ENCODE measurements around the gene PLCB3. TPM values are rescaled to one million over a fixed set of nuclear protein-coding genes. Genes with fewer than 3 reads are reported as not detected.
A peak's percentile ranks its signal among the peaks of the same experiment; 100 is the strongest.

The PLCB3 gene
- total RNA-seq, 1 experiment from 2014 or later, result 40.6 TPM

DNA sequence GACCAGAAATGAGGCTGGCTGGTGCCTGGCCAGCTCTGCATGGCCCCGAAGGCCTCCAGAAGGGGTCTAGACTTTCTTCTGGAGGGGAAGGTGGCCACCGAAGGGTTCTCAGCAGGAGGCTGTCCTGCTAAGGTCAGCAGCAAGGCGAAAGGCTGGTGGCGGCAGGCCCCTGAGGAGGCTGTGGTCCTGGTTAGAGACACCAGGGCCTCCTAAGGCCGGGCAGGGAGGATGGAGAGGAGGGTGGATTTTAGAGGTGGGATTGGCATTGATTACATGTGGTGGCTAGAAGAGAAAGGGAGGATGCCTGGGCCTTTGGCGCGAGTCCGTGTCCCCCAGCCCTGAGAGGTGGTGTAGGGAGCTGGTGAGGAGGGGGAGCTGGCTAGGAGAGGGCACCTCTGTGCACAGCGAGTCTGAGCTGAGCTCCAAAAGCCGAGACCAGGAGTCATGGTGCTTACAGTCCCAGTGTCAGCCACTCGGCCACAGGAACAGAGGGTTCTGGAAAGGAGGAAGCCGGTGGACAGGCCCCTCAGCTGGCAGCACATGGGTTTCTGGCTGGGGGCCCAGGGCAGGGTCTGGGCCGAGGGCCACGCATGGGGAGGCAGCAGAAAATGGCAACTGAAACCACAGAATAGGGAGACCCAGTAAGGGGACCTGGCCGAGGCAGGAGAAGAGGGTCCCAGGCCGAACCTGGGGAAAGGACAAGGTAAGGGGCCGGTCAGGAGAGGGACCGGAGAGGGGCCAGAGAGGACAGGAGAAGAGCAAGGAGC is 42.4 kb upstream of the PLCB3 start:
- ChIA-PET POLR2A (interaction anchor here (0.5 kb wide), 1 partner anchor 555 kb away, joined by 5 read pairs; no protein-coding TSS in a partner anchor), CTCF (no interaction called here)
- no TSS peak for BruUV-seq (replicated peaks)

DNA sequence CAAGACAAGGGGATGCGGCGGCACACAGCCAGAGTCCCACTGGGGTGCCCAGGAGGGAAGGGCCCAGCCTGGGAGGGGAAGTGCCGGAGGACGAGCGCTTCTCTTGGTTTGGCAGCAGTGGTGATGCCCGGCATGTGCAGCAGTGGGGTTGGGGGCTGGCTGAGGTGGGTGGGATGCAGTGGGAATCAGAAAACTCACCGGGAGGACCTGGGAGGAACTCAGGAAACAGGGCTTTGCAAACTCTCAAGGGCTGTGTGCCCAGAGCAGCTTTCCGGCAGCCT is 41.8 kb upstream of the PLCB3 start:
- no peaks in the 10 kb centered on the region for H3K4me1 ChIP-seq
- H3K27me3 ChIP-seq (replicated peaks; ENCODE audit: control insufficient read depth, insufficient read depth, low read length), result no peaks in the 10 kb centered on the region
- H3K9me3 Mint-ChIP-seq (ENCODE audit: unreplicated experiment), result no peaks in the 10 kb centered on the region
- POLR2A ChIA-PET, result interaction anchor here (0.5 kb wide), 1 partner anchor 556 kb away, joined by 5 read pairs; no protein-coding TSS in a partner anchor
- intact Hi-C loops (cut with micrococcal nuclease; ENCODE audit: unreplicated experiment), result no loop called here
- H3K9me3 ChIP-seq, result no peaks in the 10 kb centered on the region
- CTCF ChIA-PET, result no interaction called here
- no peak overlapping the region for H3K27ac Mint-ChIP-seq (ENCODE audit: unreplicated experiment)
- H3K27me3 Mint-ChIP-seq (ENCODE audit: insufficient read depth, unreplicated experiment), result no peaks in the 10 kb centered on the region
- H3K4me3 ChIP-seq (ENCODE audit: low read depth, low read length), result no peak overlapping the region
- no peaks in the 10 kb centered on the region for H3K4me1 Mint-ChIP-seq (ENCODE audit: low read depth, unreplicated experiment)
- H3K36me3 Mint-ChIP-seq (ENCODE audit: insufficient read depth, unreplicated experiment), result peaks cover 59% of the 10 kb centered on the region
- TF ChIP-seq, protein P1, sequence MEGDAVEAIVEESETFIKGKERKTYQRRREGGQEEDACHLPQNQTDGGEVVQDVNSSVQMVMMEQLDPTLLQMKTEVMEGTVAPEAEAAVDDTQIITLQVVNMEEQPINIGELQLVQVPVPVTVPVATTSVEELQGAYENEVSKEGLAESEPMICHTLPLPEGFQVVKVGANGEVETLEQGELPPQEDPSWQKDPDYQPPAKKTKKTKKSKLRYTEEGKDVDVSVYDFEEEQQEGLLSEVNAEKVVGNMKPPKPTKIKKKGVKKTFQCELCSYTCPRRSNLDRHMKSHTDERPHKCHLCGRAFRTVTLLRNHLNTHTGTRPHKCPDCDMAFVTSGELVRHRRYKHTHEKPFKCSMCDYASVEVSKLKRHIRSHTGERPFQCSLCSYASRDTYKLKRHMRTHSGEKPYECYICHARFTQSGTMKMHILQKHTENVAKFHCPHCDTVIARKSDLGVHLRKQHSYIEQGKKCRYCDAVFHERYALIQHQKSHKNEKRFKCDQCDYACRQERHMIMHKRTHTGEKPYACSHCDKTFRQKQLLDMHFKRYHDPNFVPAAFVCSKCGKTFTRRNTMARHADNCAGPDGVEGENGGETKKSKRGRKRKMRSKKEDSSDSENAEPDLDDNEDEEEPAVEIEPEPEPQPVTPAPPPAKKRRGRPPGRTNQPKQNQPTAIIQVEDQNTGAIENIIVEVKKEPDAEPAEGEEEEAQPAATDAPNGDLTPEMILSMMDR (IDR thresholded peaks at IDR 0.05; ENCODE audit: insufficient read depth in 1 of 2, low read depth in 1 of 2, low read length in 1 of 2, severe bottlenecking in 1 of 2, unreplicated experiment in 1 of 2), result no peak
- BruUV-seq (replicated peaks), result no TSS peak
- no peak overlapping the region for H3K4me3 Mint-ChIP-seq (ENCODE audit: unreplicated experiment)
- no peaks in the 10 kb centered on the region; the same call in none of the 2 replicates for H3K36me3 ChIP-seq (ENCODE audit: control insufficient read depth, insufficient read depth, low read length)
- DNase-seq, result peak in 1 of 2 experiments; percentile 39

More for the DNA sequence above, 42.4 kb upstream of the PLCB3 start:
- DNase-seq, result no peak
- Histone ChIP-seq H3K36me3 (ENCODE audit: control insufficient read depth, insufficient read depth, low read length) (no peaks in the 10 kb centered on the region; the same call in none of the 2 replicates), H3K4me3 (ENCODE audit: low read depth, low read length) (no peak overlapping the region), H3K4me1 (no peaks in the 10 kb centered on the region), H3K9me3 (no peaks in the 10 kb centered on the region), H3K27me3 (replicated peaks; ENCODE audit: control insufficient read depth, insufficient read depth, low read length) (no peaks in the 10 kb centered on the region)
- TF ChIP-seq, protein P1 (IDR thresholded peaks at IDR 0.05; ENCODE audit: insufficient read depth in 1 of 2, low read depth in 1 of 2, low read length in 1 of 2, severe bottlenecking in 1 of 2, unreplicated experiment in 1 of 2), result no peak
- H3K36me3 Mint-ChIP-seq (ENCODE audit: insufficient read depth, unreplicated experiment), result peaks cover 64% of the 10 kb centered on the region
- intact Hi-C loops (cut with micrococcal nuclease; ENCODE audit: unreplicated experiment), result no loop called here
- H3K4me1 Mint-ChIP-seq (ENCODE audit: low read depth, unreplicated experiment), result no peaks in the 10 kb centered on the region
- H3K27me3 Mint-ChIP-seq (ENCODE audit: insufficient read depth, unreplicated experiment), result no peaks in the 10 kb centered on the region
- H3K27ac Mint-ChIP-seq (ENCODE audit: unreplicated experiment), result no peak overlapping the region
- H3K9me3 Mint-ChIP-seq (ENCODE audit: unreplicated experiment), result no peaks in the 10 kb centered on the region
- no peak overlapping the region for H3K4me3 Mint-ChIP-seq (ENCODE audit: unreplicated experiment)

DNA sequence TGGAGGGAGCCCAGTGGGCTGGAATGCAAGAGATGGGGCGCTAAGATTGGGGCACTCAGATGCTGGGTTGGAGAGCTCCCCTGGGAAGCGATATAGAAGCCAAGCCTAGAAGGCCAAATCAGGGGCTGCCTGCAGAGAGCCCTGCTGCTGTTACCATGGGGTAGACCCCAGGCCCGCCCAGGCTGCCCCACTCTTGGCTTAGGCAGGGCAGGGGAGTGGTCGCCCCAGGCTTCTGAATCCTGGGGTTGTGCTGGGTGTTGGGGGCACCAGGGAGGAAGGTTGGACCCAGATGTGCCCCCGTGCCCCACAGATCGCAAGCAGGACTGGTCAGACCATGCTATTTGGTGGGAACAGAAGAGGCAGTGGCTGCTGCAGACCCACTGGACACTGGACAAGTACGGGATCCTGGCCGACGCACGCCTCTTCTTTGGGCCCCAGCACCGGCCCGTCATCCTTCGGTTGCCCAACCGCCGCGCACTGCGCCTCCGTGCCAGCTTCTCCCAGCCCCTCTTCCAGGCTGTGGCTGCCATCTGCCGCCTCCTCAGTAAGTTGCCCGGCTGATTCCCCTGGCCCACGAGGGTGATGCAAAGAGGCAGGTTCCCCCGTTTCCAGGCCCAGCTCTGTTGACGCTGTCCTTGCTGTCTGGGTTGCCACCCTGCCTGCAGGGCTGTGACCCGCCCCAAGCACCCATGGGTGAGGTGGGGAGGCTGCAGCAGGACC is 40.9 kb upstream of the PLCB3 start:
- H3K36me3 ChIP-seq (ENCODE audit: control insufficient read depth, insufficient read depth, low read length), result no peaks in the 10 kb centered on the region; the same call in none of the 2 replicates
- no peaks in the 10 kb centered on the region for H3K4me1 ChIP-seq
- BruUV-seq (replicated peaks), result no TSS peak
- no peak overlapping the region for H3K4me3 ChIP-seq (ENCODE audit: low read depth, low read length)
- Mint-ChIP-seq H3K27me3 (ENCODE audit: insufficient read depth, unreplicated experiment) (no peaks in the 10 kb centered on the region), H3K4me1 (ENCODE audit: low read depth, unreplicated experiment) (no peaks in the 10 kb centered on the region), H3K9me3 (ENCODE audit: unreplicated experiment) (no peaks in the 10 kb centered on the region), H3K4me3 (ENCODE audit: unreplicated experiment) (no peak overlapping the region), H3K27ac (ENCODE audit: unreplicated experiment) (no peak overlapping the region), H3K36me3 (ENCODE audit: insufficient read depth, unreplicated experiment) (peaks cover 57% of the 10 kb centered on the region)
- no peak for DNase-seq
- POLR2A ChIA-PET, result no interaction called here
- no peaks in the 10 kb centered on the region for H3K27me3 ChIP-seq (replicated peaks; ENCODE audit: control insufficient read depth, insufficient read depth, low read length)
- H3K9me3 ChIP-seq, result no peaks in the 10 kb centered on the region
- TF ChIP-seq, protein P1 (IDR thresholded peaks at IDR 0.05; ENCODE audit: insufficient read depth in 1 of 2, low read depth in 1 of 2, low read length in 1 of 2, severe bottlenecking in 1 of 2, unreplicated experiment in 1 of 2), result no peak
- intact Hi-C loops (cut with micrococcal nuclease; ENCODE audit: unreplicated experiment), result no loop called here
- CTCF ChIA-PET, result interaction anchor here (0.5 to 1.0 kb wide), 3 partner anchors 20 to 107 kb away, joined by 3 read pairs; partner anchors contain the start of genes PRDX5 and TRMT112
